ENCODE results near the gene IGDCC3.
"Not testable (repeated sequence)": the region's sequence is repeated elsewhere in the genome, so short reads cannot be mapped to it uniquely, and the experiment has no call there.

DNA sequence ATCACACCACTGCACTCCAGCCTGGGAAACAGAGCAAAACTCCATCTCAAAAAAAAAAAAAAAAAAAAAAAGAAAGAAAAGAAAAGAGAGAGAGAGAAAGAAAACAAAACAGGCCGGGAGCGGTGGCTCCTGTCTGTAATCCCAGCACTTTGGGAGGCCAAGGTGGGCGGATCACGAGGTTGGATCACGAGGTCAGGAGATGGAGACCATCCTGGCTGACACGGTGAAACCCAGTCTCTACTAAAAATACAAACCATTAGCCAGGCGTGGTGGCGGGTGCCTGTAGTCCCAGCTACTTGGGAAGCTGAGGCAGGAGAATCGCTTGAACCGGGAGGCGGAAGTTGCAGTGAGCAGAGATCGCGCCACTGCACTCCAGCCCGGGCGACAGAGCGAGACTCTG lies 20.7 kb upstream of the IGDCC3 start:
- TF ChIP-seq EZH2phosphoT487 (IDR thresholded peaks at IDR 0.05; ENCODE audit: insufficient read depth, low read depth); EZH2 (IDR thresholded peaks at IDR 0.05; ENCODE audit: insufficient read depth, poor library complexity, severe bottlenecking): not testable (repeated sequence)
